Activated CD4-positive, alpha-beta memory T cell treated with anti-CD3 and anti-CD28 coated beads for 36 hours (primary cell): ENCODE data around the gene C4orf50. TPM values are rescaled to one million over a fixed set of nuclear protein-coding genes. Genes with fewer than 3 reads are reported as not detected.
A peak's percentile ranks its signal among the peaks of the same experiment; 100 is the strongest.

Experiments
- CTCF ChIA-PET: fragments of 350-600 bp; sonication (Branson Sonifier 250); formaldehyde crosslinking; loops from one replicate; lab custom pipeline; 2021; ENCODE audit warnings: antibody characterized with exemption, inconsistent platforms; lab: Charles Lee
- POLR2A ChIA-PET: fragments of 350-600 bp; sonication (Branson Sonifier 250); formaldehyde crosslinking; loops from one replicate; lab custom pipeline; 2021; ENCODE audit warnings: antibody characterized with exemption; lab: Charles Lee
- DNase-seq: peaks from one replicate; pipeline ENCODE4 v3.0.0-alpha.2; 2020
- H3K27ac Mint-ChIP-seq: one replicate; pipeline ENCODE4 v1.8.0; 2021; ENCODE audit warnings: mixed read lengths
- H3K27me3 Mint-ChIP-seq: one replicate; pipeline ENCODE4 v1.8.0; 2021; ENCODE audit warnings: mixed read lengths
- H3K36me3 Mint-ChIP-seq: one replicate; pipeline ENCODE4 v1.8.0; 2021; ENCODE audit warnings: mixed read lengths
- H3K4me1 Mint-ChIP-seq: one replicate; pipeline ENCODE4 v1.8.0; 2021; ENCODE audit warnings: low read depth, mixed read lengths
- H3K4me3 Mint-ChIP-seq: one replicate; pipeline ENCODE4 v1.8.0; 2021; ENCODE audit warnings: mild to moderate bottlenecking, mixed read lengths
- H3K9me3 Mint-ChIP-seq: one replicate; pipeline ENCODE4 v1.8.0; 2021; ENCODE audit warnings: mixed read lengths
- intact Hi-C: fragments of 100-400 bp; cut with micrococcal nuclease; formaldehyde crosslinking; loops from one replicate; pipeline ENCODE4 v1.15.1; 2023
- total RNA-seq, 2 experiments: library from RNA; stranded (reverse); gene quantifications; one replicate each; pipeline ENCODE4 v1.2.3, GENCODE V29; 2021

C4orf50 gene
- total RNA-seq, 2 experiments from 2014 or later: 0.07 to 0.10 TPM

- intact Hi-C loops: no loop called here
- Mint-ChIP-seq H3K4me3 (no peak overlapping the region), H3K4me1 (no peaks in the 10 kb centered on the region), H3K9me3 (peaks cover 12% of the 10 kb centered on the region), H3K27ac (no peak overlapping the region), H3K36me3 (peaks cover 20% of the 10 kb centered on the region), H3K27me3 (no peaks in the 10 kb centered on the region)
- ChIA-PET CTCF (no interaction called here), POLR2A (no interaction called here)
- no peak for DNase-seq
Observed at GRCh38 chr4:6054162-6054922, 36.1 kb upstream of the C4orf50 start.

- ChIA-PET CTCF (no interaction called here), POLR2A (no interaction called here)
- DNase-seq: no peak
- intact Hi-C loops: no loop called here
- H3K27ac Mint-ChIP-seq: no peak overlapping the region
- no peaks in the 10 kb centered on the region for H3K4me1 Mint-ChIP-seq
- no peaks in the 10 kb centered on the region for H3K9me3 Mint-ChIP-seq
- H3K36me3 Mint-ChIP-seq: peaks cover 8% of the 10 kb centered on the region
- H3K4me3 Mint-ChIP-seq: no peak overlapping the region
- no peaks in the 10 kb centered on the region for H3K27me3 Mint-ChIP-seq
Observed at GRCh38 chr4:6052679-6053078, 34.4 kb upstream of the C4orf50 start.

- Mint-ChIP-seq H3K27ac (no peak overlapping the region), H3K36me3 (peaks cover 2% of the 10 kb centered on the region), H3K27me3 (no peaks in the 10 kb centered on the region), H3K9me3 (no peaks in the 10 kb centered on the region), H3K4me1 (no peaks in the 10 kb centered on the region), H3K4me3 (no peak overlapping the region)
- ChIA-PET POLR2A (no interaction called here), CTCF (no interaction called here)
- intact Hi-C loops: no loop called here
- DNase-seq: no peak
Observed at GRCh38 chr4:6050551-6050950, 32.3 kb upstream of the C4orf50 start.

- no peak overlapping the region for H3K27ac Mint-ChIP-seq
- no peak for DNase-seq
- CTCF ChIA-PET: interaction anchor here (0.8 kb wide), 1 partner anchor 200 kb away, joined by 3 read pairs; no protein-coding TSS in a partner anchor
- H3K4me1 Mint-ChIP-seq: no peaks in the 10 kb centered on the region
- peaks cover 2% of the 10 kb centered on the region for H3K36me3 Mint-ChIP-seq
- POLR2A ChIA-PET: no interaction called here
- H3K9me3 Mint-ChIP-seq: no peaks in the 10 kb centered on the region
- intact Hi-C loops: no loop called here
- H3K4me3 Mint-ChIP-seq: no peak overlapping the region
- no peaks in the 10 kb centered on the region for H3K27me3 Mint-ChIP-seq
Observed at GRCh38 chr4:6049985-6050384, 31.8 kb upstream of the C4orf50 start.

GRCh38 chr4:6049278-6049677 lies 31.0 kb upstream of the C4orf50 start:
- POLR2A ChIA-PET: no interaction called here
- peaks cover 2% of the 10 kb centered on the region for H3K36me3 Mint-ChIP-seq
- H3K27me3 Mint-ChIP-seq: peaks cover under 1% of the 10 kb centered on the region
- H3K9me3 Mint-ChIP-seq: no peaks in the 10 kb centered on the region
- CTCF ChIA-PET: interaction anchor here (0.8 kb wide), 1 partner anchor 201 kb away, joined by 3 read pairs; no protein-coding TSS in a partner anchor
- DNase-seq: no peak
- no peak overlapping the region for H3K4me3 Mint-ChIP-seq
- intact Hi-C loops: no loop called here
- H3K4me1 Mint-ChIP-seq: no peaks in the 10 kb centered on the region
- H3K27ac Mint-ChIP-seq: no peak overlapping the region

GRCh38 chr4:6048537-6048936 lies 30.3 kb upstream of the C4orf50 start:
- peaks cover 5% of the 10 kb centered on the region for H3K27me3 Mint-ChIP-seq
- DNase-seq: no peak
- H3K4me1 Mint-ChIP-seq: no peaks in the 10 kb centered on the region
- no peaks in the 10 kb centered on the region for H3K9me3 Mint-ChIP-seq
- CTCF ChIA-PET: no interaction called here
- intact Hi-C loops: no loop called here
- H3K36me3 Mint-ChIP-seq: no peaks in the 10 kb centered on the region
- POLR2A ChIA-PET: no interaction called here
- H3K4me3 Mint-ChIP-seq: no peak overlapping the region
- H3K27ac Mint-ChIP-seq: no peak overlapping the region

- Mint-ChIP-seq H3K27me3 (peaks cover 5% of the 10 kb centered on the region), H3K4me3 (no peak overlapping the region), H3K4me1 (peaks cover 5% of the 10 kb centered on the region), H3K9me3 (no peaks in the 10 kb centered on the region), H3K36me3 (no peaks in the 10 kb centered on the region), H3K27ac (no peak overlapping the region)
- peak; percentile 27 for DNase-seq
- POLR2A ChIA-PET: no interaction called here
- intact Hi-C loops: no loop called here
- CTCF ChIA-PET: no interaction called here
Observed at GRCh38 chr4:6047130-6047673, 29.0 kb upstream of the C4orf50 start.

- no peak for DNase-seq
- no peak overlapping the region for H3K4me3 Mint-ChIP-seq
- CTCF ChIA-PET: interaction anchor here (0.8 to 1.4 kb wide), 2 partner anchors 26 to 49 kb away, joined by 3 to 4 read pairs; no protein-coding TSS in a partner anchor
- no peaks in the 10 kb centered on the region for H3K36me3 Mint-ChIP-seq
- POLR2A ChIA-PET: no interaction called here
- H3K27ac Mint-ChIP-seq: no peak overlapping the region
- H3K9me3 Mint-ChIP-seq: no peaks in the 10 kb centered on the region
- intact Hi-C loops: no loop called here
- H3K4me1 Mint-ChIP-seq: peaks cover 10% of the 10 kb centered on the region
- peaks cover 5% of the 10 kb centered on the region for H3K27me3 Mint-ChIP-seq
Observed at GRCh38 chr4:6046526-6047129, 28.4 kb upstream of the C4orf50 start.

- Mint-ChIP-seq H3K9me3 (no peaks in the 10 kb centered on the region), H3K27ac (no peak overlapping the region), H3K4me3 (no peak overlapping the region), H3K36me3 (no peaks in the 10 kb centered on the region), H3K27me3 (peaks cover 5% of the 10 kb centered on the region), H3K4me1 (peaks cover 17% of the 10 kb centered on the region)
- ChIA-PET POLR2A (no interaction called here), CTCF (no interaction called here)
- intact Hi-C loops: no loop called here
- no peak for DNase-seq
Observed at GRCh38 chr4:6044805-6045204, 26.6 kb upstream of the C4orf50 start.

GRCh38 chr4:6044276-6044675 lies 26.0 kb upstream of the C4orf50 start:
- no peak overlapping the region for H3K4me3 Mint-ChIP-seq
- no peak overlapping the region for H3K27ac Mint-ChIP-seq
- CTCF ChIA-PET: no interaction called here

GRCh38 chr4:6043843-6044242 lies 25.6 kb upstream of the C4orf50 start:
- Mint-ChIP-seq H3K4me1 (peaks cover 17% of the 10 kb centered on the region), H3K9me3 (no peaks in the 10 kb centered on the region), H3K27ac (no peak overlapping the region), H3K36me3 (no peaks in the 10 kb centered on the region), H3K27me3 (peaks cover 5% of the 10 kb centered on the region), H3K4me3 (no peak overlapping the region)
- CTCF ChIA-PET: no interaction called here
- POLR2A ChIA-PET: no interaction called here
- intact Hi-C loops: no loop called here
- DNase-seq: no peak

More at GRCh38 chr4:6044276-6044675, 26.0 kb upstream of the C4orf50 start:
- POLR2A ChIA-PET: no interaction called here
- H3K36me3 Mint-ChIP-seq: no peaks in the 10 kb centered on the region
- DNase-seq: no peak
- H3K4me1 Mint-ChIP-seq: peaks cover 17% of the 10 kb centered on the region
- H3K27me3 Mint-ChIP-seq: peaks cover 5% of the 10 kb centered on the region
- intact Hi-C loops: no loop called here
- no peaks in the 10 kb centered on the region for H3K9me3 Mint-ChIP-seq

- peaks cover 5% of the 10 kb centered on the region for H3K27me3 Mint-ChIP-seq
- no peak for DNase-seq
- ChIA-PET CTCF (no interaction called here), POLR2A (no interaction called here)
- intact Hi-C loops: no loop called here
- H3K4me3 Mint-ChIP-seq: no peak overlapping the region
- no peaks in the 10 kb centered on the region for H3K36me3 Mint-ChIP-seq
- H3K9me3 Mint-ChIP-seq: no peaks in the 10 kb centered on the region
- peaks cover 17% of the 10 kb centered on the region for H3K4me1 Mint-ChIP-seq
- H3K27ac Mint-ChIP-seq: no peak overlapping the region
Observed at GRCh38 chr4:6043188-6043587, 25.0 kb upstream of the C4orf50 start.
